Ovary (tissue), 3 donors: Measurements from ENCODE around the gene ACER3.

ENCODE experiments used
- EP300 ChIP-seq: sonication (generic); formaldehyde crosslinking; IDR thresholded peaks from one replicate; pipeline ENCODE4 v1.6.1; 2017; ENCODE audit warnings: antibody characterized with exemption
- POLR2A ChIP-seq: fragments of 450-650 bp; IDR thresholded peaks from one replicate; pipeline ENCODE4 v1.6.1; 2017; ENCODE audit warnings: antibody characterized with exemption, mild to moderate bottlenecking, moderate library complexity
- TF ChIP-seq, protein P1 (sequence below), 3 donors: fragments of 450-650 bp in 2 of 3; fragments of 200-600 bp in 1 of 3; IDR thresholded peaks; one replicate each; pipeline versions ENCODE4 v1.5.1 to v1.8.0; 2016 to 2022; ENCODE audit warnings: antibody characterized with exemption in 3 of 3, mild to moderate bottlenecking in 1 of 3
- donor health status: DM: no; HTN: no; CAD: no.

DNA sequence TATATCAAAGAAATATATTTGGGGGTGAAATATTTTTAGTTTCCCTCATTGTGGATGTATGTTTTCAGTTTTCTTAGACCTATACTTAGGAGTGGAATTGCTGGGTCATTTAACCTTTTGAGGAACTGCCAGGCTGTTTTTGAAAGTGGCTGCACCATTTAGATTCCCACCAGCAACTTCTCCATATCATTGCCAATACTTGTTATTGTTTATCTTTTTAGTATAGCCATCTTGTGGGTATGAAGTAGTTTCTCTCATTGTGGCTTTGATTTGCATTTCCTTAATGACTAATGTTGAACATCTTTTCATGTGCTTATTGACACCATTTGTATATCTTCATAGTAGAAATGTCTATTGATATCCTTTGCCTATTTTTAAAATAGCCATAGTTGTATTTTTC lies 111.3 kb downstream of the ACER3 start:
- TF ChIP-seq, protein P1, sequence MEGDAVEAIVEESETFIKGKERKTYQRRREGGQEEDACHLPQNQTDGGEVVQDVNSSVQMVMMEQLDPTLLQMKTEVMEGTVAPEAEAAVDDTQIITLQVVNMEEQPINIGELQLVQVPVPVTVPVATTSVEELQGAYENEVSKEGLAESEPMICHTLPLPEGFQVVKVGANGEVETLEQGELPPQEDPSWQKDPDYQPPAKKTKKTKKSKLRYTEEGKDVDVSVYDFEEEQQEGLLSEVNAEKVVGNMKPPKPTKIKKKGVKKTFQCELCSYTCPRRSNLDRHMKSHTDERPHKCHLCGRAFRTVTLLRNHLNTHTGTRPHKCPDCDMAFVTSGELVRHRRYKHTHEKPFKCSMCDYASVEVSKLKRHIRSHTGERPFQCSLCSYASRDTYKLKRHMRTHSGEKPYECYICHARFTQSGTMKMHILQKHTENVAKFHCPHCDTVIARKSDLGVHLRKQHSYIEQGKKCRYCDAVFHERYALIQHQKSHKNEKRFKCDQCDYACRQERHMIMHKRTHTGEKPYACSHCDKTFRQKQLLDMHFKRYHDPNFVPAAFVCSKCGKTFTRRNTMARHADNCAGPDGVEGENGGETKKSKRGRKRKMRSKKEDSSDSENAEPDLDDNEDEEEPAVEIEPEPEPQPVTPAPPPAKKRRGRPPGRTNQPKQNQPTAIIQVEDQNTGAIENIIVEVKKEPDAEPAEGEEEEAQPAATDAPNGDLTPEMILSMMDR (IDR thresholded peaks at IDR 0.05) = no peak
- TF ChIP-seq EP300 = no peak
- TF ChIP-seq POLR2A = no peak
